HG03159 (cell line): ENCODE measurements around the gene GRAPL.
"Not testable (repeated sequence)": the region's sequence is repeated elsewhere in the genome, so short reads cannot be mapped to it uniquely, and the experiment has no call there.

Experiments used
- ATAC-seq: cut with Tn5 transposase; IDR thresholded peaks from one replicate; pipeline ENCODE4 v1.9.1; 2021; ENCODE audit warnings: mild to moderate bottlenecking, moderate library complexity; ENCODE audit not compliant: unreplicated experiment

The GRAPL gene

GRCh38 chr17:19187883-19188869 lies 60.8 kb downstream of the GRAPL start:
- peak; percentile 28 for ATAC-seq

GRCh38 chr17:19188870-19189708 lies 61.7 kb downstream of the GRAPL start:
- peak; percentile 70 for ATAC-seq

DNA sequence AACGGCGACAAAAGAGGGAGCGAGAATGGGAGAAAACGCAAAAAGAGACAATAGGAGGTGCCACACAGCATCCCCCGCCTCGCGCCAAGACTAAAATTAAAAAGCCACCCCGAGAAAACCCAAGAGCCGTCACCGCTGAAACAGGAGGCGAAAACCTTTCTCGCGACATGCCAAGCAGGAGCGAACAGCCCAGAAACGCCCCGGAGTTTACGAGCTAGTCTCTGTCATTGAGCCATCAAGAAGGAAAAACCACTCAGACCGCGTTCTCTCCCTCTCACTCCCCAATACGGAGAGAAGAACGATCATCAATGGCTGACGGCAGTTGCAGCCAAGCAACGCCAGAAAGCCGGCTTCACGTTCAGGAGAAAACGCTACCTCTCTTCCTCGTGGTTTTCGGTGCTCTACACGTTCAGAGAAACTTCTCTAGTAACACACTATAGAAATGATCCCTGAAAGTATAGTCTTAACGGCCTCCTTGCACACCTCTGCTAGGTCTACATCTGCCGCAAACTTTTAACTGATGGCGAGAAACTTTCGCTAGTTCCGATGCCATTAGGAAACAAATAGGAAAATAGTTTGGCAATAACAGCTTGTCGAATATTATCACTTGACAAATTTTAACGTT lies 62.5 kb downstream of the GRAPL start:
- not testable (repeated sequence) for ATAC-seq

GRCh38 chr17:19196382-19197204 lies 69.2 kb downstream of the GRAPL start:
- ATAC-seq, result peak; percentile 86

- ATAC-seq, result peak; percentile 62
Observed at GRCh38 chr17:19202448-19202847, 75.1 kb downstream of the GRAPL start.

GRCh38 chr17:19203429-19203828 lies 76.0 kb downstream of the GRAPL start:
- not testable (repeated sequence) for ATAC-seq
